HL-60 (cell line): Measurements from ENCODE around the gene GPR137.

ENCODE experiments used
- GABPA ChIP-seq: IDR thresholded peaks from 2 replicates; pipeline ENCODE4 v1.6.1; 2012; ENCODE audit warnings: low read depth
- POLR2AphosphoS5 ChIP-seq: IDR thresholded peaks from 2 replicates; pipeline ENCODE4 v1.6.1; 2012; ENCODE audit warnings: low read depth
- TF ChIP-seq, protein P1 (sequence below): IDR thresholded peaks from one replicate; pipeline ENCODE4 v1.5.1; 2011; ENCODE audit warnings: low read length, control low read depth, inconsistent platforms; ENCODE audit not compliant: insufficient read depth

DNA sequence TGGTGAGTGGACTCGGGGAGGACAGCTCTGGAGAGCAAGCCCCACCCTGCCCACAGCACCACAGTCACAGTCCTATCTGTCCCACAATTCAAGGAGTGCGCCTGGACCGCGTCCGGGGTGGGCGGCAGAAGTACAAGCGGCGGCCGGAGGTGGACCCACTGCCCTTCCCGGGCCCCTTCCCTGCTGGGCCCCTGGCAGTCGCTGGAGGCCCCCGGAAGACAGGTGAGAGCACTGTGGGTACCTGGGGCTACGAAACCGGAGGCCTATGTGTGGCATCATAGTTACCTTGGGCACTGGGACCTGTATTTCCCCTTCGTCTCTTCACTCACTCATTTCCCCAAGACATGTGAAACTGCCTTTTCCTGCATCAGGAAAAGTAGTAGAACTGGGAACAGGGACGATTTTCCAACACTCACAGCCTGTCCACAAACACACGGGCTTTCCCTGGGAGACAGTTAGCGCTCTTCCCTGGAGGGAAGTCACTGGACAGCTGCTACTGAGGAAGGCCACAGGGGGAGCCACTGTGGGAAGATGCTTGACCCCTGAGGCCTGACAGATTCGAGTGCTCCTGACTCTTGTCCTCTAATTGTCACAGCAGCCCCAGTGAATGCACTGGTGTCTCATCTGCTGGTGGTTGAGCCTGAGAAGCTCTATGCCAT, 28.6 kb downstream of the GPR137 start:
- TF ChIP-seq, protein P1, sequence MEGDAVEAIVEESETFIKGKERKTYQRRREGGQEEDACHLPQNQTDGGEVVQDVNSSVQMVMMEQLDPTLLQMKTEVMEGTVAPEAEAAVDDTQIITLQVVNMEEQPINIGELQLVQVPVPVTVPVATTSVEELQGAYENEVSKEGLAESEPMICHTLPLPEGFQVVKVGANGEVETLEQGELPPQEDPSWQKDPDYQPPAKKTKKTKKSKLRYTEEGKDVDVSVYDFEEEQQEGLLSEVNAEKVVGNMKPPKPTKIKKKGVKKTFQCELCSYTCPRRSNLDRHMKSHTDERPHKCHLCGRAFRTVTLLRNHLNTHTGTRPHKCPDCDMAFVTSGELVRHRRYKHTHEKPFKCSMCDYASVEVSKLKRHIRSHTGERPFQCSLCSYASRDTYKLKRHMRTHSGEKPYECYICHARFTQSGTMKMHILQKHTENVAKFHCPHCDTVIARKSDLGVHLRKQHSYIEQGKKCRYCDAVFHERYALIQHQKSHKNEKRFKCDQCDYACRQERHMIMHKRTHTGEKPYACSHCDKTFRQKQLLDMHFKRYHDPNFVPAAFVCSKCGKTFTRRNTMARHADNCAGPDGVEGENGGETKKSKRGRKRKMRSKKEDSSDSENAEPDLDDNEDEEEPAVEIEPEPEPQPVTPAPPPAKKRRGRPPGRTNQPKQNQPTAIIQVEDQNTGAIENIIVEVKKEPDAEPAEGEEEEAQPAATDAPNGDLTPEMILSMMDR = peak; percentile 4
- TF ChIP-seq POLR2AphosphoS5 = no peak
- TF ChIP-seq GABPA = no peak
